HCT116 (cell line): ENCODE data around the gene ATP13A3. TPM values are rescaled to one million over a fixed set of nuclear protein-coding genes. Genes with fewer than 3 reads are reported as not detected.

Experiments
- ATAC-seq: fragments of 200-7000 bp; cut with Tn5 transposase; 2 replicates; pipeline ENCODE4 v1.9.1; 2020; ENCODE audit warnings: mild to moderate bottlenecking, moderate library complexity
- BruUV-seq: library from RNA; stranded (reverse); fragments of 400-500 nt; replicated peaks from 2 replicates; lab custom pipeline; 2021; lab: Mats Ljungman, UMichigan
- CTCF ChIA-PET: fragments of 300-600 bp; sonication (Branson Sonifier 250); formaldehyde crosslinking; loops from one replicate; lab custom pipeline; 2021; ENCODE audit warnings: antibody characterized with exemption; lab: Charles Lee
- POLR2A ChIA-PET: fragments of 300-600, 350-600 bp; sonication (Branson Sonifier 250); formaldehyde crosslinking; loops from one replicate; lab custom pipeline; 2021; ENCODE audit warnings: antibody characterized with exemption; lab: Charles Lee
- RAD21 ChIA-PET, 2 experiments: fragments of 300-600 bp; sonication (Branson Sonifier 250); formaldehyde crosslinking; loops; one replicate each; lab custom pipeline; 2023; ENCODE audit warnings: low total read pairs in 2 of 2; ENCODE audit not compliant: uncharacterized antibody in 2 of 2, unreplicated experiment in 2 of 2, low non-redundant PET in 1 of 2; lab: Charles Lee
- DNase-seq: peaks from one replicate; pipeline ENCODE4 v3.0.0-alpha.2; 2010; ENCODE audit warnings: low read depth, low spot score
- H2AFZ ChIP-seq: fragments of 200-600 bp; shearing (Covaris generic), sonication (generic); 2 replicates; pipeline ENCODE4 v1.6.1; 2017; ENCODE audit warnings: low read depth, mixed run types, mixed read lengths, antibody characterized with exemption, low read length; ENCODE audit not compliant: poor library complexity, severe bottlenecking
- H3K27ac ChIP-seq: 2 replicates; pipeline ENCODE4 v1.5.1; 2012; ENCODE audit warnings: low read depth, low read length
- H3K27me3 ChIP-seq: fragments of 200-600 bp; sonication (generic); 2 replicates; pipeline ENCODE4 v1.6.1; 2016; ENCODE audit warnings: mixed run types, low read length, mixed read lengths; ENCODE audit not compliant: insufficient read depth
- H3K36me3 ChIP-seq, 2 experiments: fragments of 200-500 bp in 1 of 2; fragments of 200-600 bp in 1 of 2; sonication (Bioruptor generic) in 1 of 2; sonication (generic) in 1 of 2; 2 replicates each; pipeline versions ENCODE4 v1.5.1 to v1.6.1; 2014 to 2016; ENCODE audit warnings: low read length in 2 of 2, inconsistent platforms in 1 of 2, mixed read lengths in 1 of 2, mixed run types in 1 of 2; ENCODE audit not compliant: insufficient read depth in 2 of 2, control insufficient read depth in 1 of 2
- H3K4me1 ChIP-seq, 2 experiments: fragments of 200-600 bp in 1 of 2; sonication (generic) in 1 of 2; 2 replicates each; pipeline versions ENCODE4 v1.5.1 to v1.6.1; 2012 to 2017; ENCODE audit warnings: low read length in 2 of 2, inconsistent platforms in 1 of 2, mild to moderate bottlenecking in 1 of 2, mixed read lengths in 1 of 2, mixed run types in 1 of 2, moderate library complexity in 1 of 2; ENCODE audit not compliant: insufficient read depth in 2 of 2, control insufficient read depth in 1 of 2
- H3K4me2 ChIP-seq: fragments of 200-600 bp; sonication (generic); 2 replicates; pipeline ENCODE4 v1.6.1; 2017; ENCODE audit warnings: mixed run types, low read length, mixed read lengths
- H3K4me3 ChIP-seq, 2 experiments: fragments of 200-600 bp in 1 of 2; sonication (generic) in 1 of 2; replicated peaks in 1 of 2; 2 replicates each; pipeline ENCODE4 v1.5.1; 2011 to 2016; ENCODE audit warnings: low read length in 2 of 2, control low read depth in 1 of 2, low read depth in 1 of 2, mild to moderate bottlenecking in 1 of 2, mixed read lengths in 1 of 2, mixed run types in 1 of 2
- H3K79me2 ChIP-seq: fragments of 200-600 bp; sonication (generic); 2 replicates; pipeline ENCODE4 v1.6.1; 2017; ENCODE audit warnings: mild to moderate bottlenecking, mixed run types, low read length, moderate library complexity, mixed read lengths; ENCODE audit not compliant: insufficient read depth
- H3K9ac ChIP-seq: fragments of 200-600 bp; sonication (generic); 2 replicates; pipeline ENCODE4 v1.6.1; 2016; ENCODE audit warnings: low read length, mixed read lengths
- H3K9me2 ChIP-seq: fragments of 200-600 bp; sonication (generic), shearing (Covaris generic); 2 replicates; pipeline ENCODE4 v1.6.1; 2017; ENCODE audit warnings: mixed run types, mild to moderate bottlenecking, moderate library complexity; ENCODE audit not compliant: insufficient read depth
- H3K9me3 ChIP-seq, 2 experiments: fragments of 200-500 bp in 1 of 2; fragments of 200-600 bp in 1 of 2; sonication (Bioruptor generic) in 1 of 2; sonication (generic) in 1 of 2; 2 replicates each; pipeline ENCODE4 v1.6.1; 2014 to 2017; ENCODE audit warnings: low read length in 2 of 2, mixed read lengths in 2 of 2, inconsistent platforms in 1 of 2, low read depth in 1 of 2, mild to moderate bottlenecking in 1 of 2, mixed run types in 1 of 2, moderate library complexity in 1 of 2; ENCODE audit not compliant: control insufficient read depth in 1 of 2, insufficient read depth in 1 of 2
- H4K20me1 ChIP-seq: fragments of 200-600 bp; sonication (generic), shearing (Covaris generic); 2 replicates; pipeline ENCODE4 v1.6.1; 2017; ENCODE audit warnings: mixed run types, mild to moderate bottlenecking, moderate library complexity; ENCODE audit not compliant: insufficient read depth
- CBX3 ChIP-seq: IDR thresholded peaks from 2 replicates; pipeline ENCODE4 v1.6.1; 2012; ENCODE audit warnings: low read depth
- EGR1 ChIP-seq: IDR thresholded peaks from 2 replicates; pipeline ENCODE4 v1.6.1; 2012; ENCODE audit warnings: low read depth
- ELF1 ChIP-seq: IDR thresholded peaks from 2 replicates; pipeline ENCODE4 v1.6.1; 2012; ENCODE audit warnings: low read depth, borderline replicate concordance
- EZH2 ChIP-seq: fragments of 200-600 bp; sonication (generic); IDR thresholded peaks from 2 replicates; pipeline ENCODE4 v1.6.1; 2017; ENCODE audit warnings: antibody characterized with exemption, mixed run types
- EZH2phosphoT487 ChIP-seq: fragments of 200-600 bp; IDR thresholded peaks from 2 replicates; pipeline ENCODE4 v1.6.1; 2018; ENCODE audit warnings: antibody characterized with exemption, borderline replicate concordance
- POLR2A ChIP-seq: IDR thresholded peaks from 2 replicates; pipeline ENCODE4 v1.7.0; 2011; ENCODE audit warnings: borderline replicate concordance; ENCODE audit not compliant: insufficient read depth, insufficient read length; ENCODE audit errors: extremely low read depth
- RAD21 ChIP-seq: IDR thresholded peaks from 2 replicates; pipeline ENCODE4 v1.6.1; 2012; ENCODE audit warnings: low read depth, mild to moderate bottlenecking
- SRF ChIP-seq: IDR thresholded peaks from 2 replicates; pipeline ENCODE4 v1.6.1; 2012; ENCODE audit warnings: low read depth
- ZFX ChIP-seq: fragments of 450-650 bp; IDR thresholded peaks from 2 replicates; pipeline ENCODE4 v1.6.1; 2017
- intact Hi-C: fragments of 100-400 bp; cut with micrococcal nuclease; formaldehyde crosslinking; loops from 2 replicates; pipeline ENCODE4 v1.10.0; 2022
- total RNA-seq: library from RNA; stranded (reverse); gene quantifications from one replicate; pipeline ENCODE4 v1.2.1, GENCODE V29; 2021; ENCODE audit not compliant: unreplicated experiment
- TF ChIP-seq, protein P1 (sequence below), 3 experiments: fragments of 200-600 bp in 1 of 3; sonication (generic) in 1 of 3; IDR thresholded peaks in 2 of 3; conservative IDR thresholded peaks in 1 of 3; 2 replicates each; pipeline ENCODE4 v1.5.1; 2012 to 2017; ENCODE audit warnings: low read depth in 2 of 3, low read length in 2 of 3, antibody characterized with exemption in 1 of 3, borderline replicate concordance in 1 of 3, control low read depth in 1 of 3, mild to moderate bottlenecking in 1 of 3, mixed read lengths in 1 of 3, mixed run types in 1 of 3, moderate library complexity in 1 of 3; ENCODE audit not compliant: insufficient read depth in 1 of 3

ATP13A3 gene
- total RNA-seq, 1 experiment from 2014 or later, result 139 TPM

- ChIA-PET CTCF (interaction anchor here (0.7 kb wide), 1 partner anchor 114 kb away, joined by 3 read pairs; no protein-coding TSS in a partner anchor), RAD21 (no interaction called here), POLR2A (interaction anchor here (0.6 kb wide), 1 partner anchor 33 kb away, joined by 4 read pairs; no protein-coding TSS in a partner anchor)
- Histone ChIP-seq H4K20me1 (peaks cover 13% of the 10 kb centered on the region; the same call in 1 of the 2 replicates), H2AFZ (no peak overlapping the region), H3K4me2 (peak overlapping the region; percentile 47; the same call in 1 of the 2 replicates), H3K9me3 (no peaks in the 10 kb centered on the region), H3K36me3 (peaks cover 2 to 13% of the 10 kb centered on the region in 2 experiments; a peak in 2 of 4 replicates), H3K27me3 (no peaks in the 10 kb centered on the region), H3K4me3 (no peak overlapping the region), H3K9me2 (no peaks in the 10 kb centered on the region), H3K9ac (no peak overlapping the region), H3K4me1 (peaks cover 18 to 48% of the 10 kb centered on the region in 2 experiments), H3K79me2 (peaks cover 100% of the 10 kb centered on the region), H3K27ac (no peak overlapping the region)
- intact Hi-C loops, result no loop called here
- TF ChIP-seq, protein P1, sequence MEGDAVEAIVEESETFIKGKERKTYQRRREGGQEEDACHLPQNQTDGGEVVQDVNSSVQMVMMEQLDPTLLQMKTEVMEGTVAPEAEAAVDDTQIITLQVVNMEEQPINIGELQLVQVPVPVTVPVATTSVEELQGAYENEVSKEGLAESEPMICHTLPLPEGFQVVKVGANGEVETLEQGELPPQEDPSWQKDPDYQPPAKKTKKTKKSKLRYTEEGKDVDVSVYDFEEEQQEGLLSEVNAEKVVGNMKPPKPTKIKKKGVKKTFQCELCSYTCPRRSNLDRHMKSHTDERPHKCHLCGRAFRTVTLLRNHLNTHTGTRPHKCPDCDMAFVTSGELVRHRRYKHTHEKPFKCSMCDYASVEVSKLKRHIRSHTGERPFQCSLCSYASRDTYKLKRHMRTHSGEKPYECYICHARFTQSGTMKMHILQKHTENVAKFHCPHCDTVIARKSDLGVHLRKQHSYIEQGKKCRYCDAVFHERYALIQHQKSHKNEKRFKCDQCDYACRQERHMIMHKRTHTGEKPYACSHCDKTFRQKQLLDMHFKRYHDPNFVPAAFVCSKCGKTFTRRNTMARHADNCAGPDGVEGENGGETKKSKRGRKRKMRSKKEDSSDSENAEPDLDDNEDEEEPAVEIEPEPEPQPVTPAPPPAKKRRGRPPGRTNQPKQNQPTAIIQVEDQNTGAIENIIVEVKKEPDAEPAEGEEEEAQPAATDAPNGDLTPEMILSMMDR (IDR thresholded peaks at IDR 0.05 in 2 of 3, conservative IDR thresholded peaks at IDR 0.05 in 1 of 3; ENCODE audit: borderline replicate concordance in 1 of 3, insufficient read depth in 1 of 3, low read depth in 2 of 3, low read length in 2 of 3), result no peak
- no peak for TF ChIP-seq EGR1
- no peak for TF ChIP-seq EZH2
- no peak for TF ChIP-seq ELF1
- TF ChIP-seq CBX3, result no peak
- TF ChIP-seq POLR2A, result no peak
- no peak for TF ChIP-seq EZH2phosphoT487
- TF ChIP-seq ZFX, result no peak
- no peak for TF ChIP-seq RAD21
- no peak for TF ChIP-seq SRF
- no TSS peak for BruUV-seq
- ATAC-seq (no peak), DNase-seq (no peak)
These were observed 5.7 kb downstream of the ATP13A3 start for GRCh38 chr3:194481103-194481502.
